SK-N-SH treated with all-trans-retinoic acid at 6 μM for 48 hours (cell line): Measurements from ENCODE around the gene AK1.

ENCODE experiments used
- ARNTL ChIP-seq: fragments of 450-650 bp; formaldehyde crosslinking; IDR thresholded peaks from 2 replicates; pipeline ENCODE4 v1.5.0; 2020; ENCODE audit warnings: low read depth, mild to moderate bottlenecking, moderate library complexity, borderline replicate concordance
- CREB5 ChIP-seq: fragments of 250-450 bp; sonication (Bioruptor Pico); IDR thresholded peaks from 2 replicates; pipeline ENCODE4 v1.5.1; 2020; ENCODE audit warnings: low read depth, mild to moderate bottlenecking, moderate library complexity
- CSDC2 ChIP-seq: fragments of 250-450 bp; sonication (Bioruptor Pico); IDR thresholded peaks from 2 replicates; pipeline ENCODE4 v1.5.0; 2020; ENCODE audit warnings: mild to moderate bottlenecking, moderate library complexity
- ESRRG ChIP-seq: fragments of 250-450 bp; sonication (Bioruptor Pico); IDR thresholded peaks from 2 replicates; pipeline ENCODE4 v1.6.1; 2021; ENCODE audit warnings: mild to moderate bottlenecking
- OSR1 ChIP-seq: fragments of 250-450 bp; sonication (Bioruptor Pico); IDR thresholded peaks from 2 replicates; pipeline ENCODE4 v1.8.0; 2022; ENCODE audit warnings: moderate library complexity, mild to moderate bottlenecking, inconsistent platforms
- RARB ChIP-seq: fragments of 250-450 bp; sonication (Bioruptor Pico); IDR thresholded peaks from 2 replicates; pipeline ENCODE4 v1.8.0; 2021; ENCODE audit warnings: mild to moderate bottlenecking, moderate library complexity
- TOX ChIP-seq: fragments of 250-450 bp; sonication (Bioruptor Pico); IDR thresholded peaks from 2 replicates; pipeline ENCODE4 v1.8.0; 2021; ENCODE audit warnings: mild to moderate bottlenecking, moderate library complexity, borderline replicate concordance
- ZC3H10 ChIP-seq: fragments of 250-450 bp; sonication (Bioruptor Pico); IDR thresholded peaks from 2 replicates; pipeline ENCODE4 v1.5.1; 2021; ENCODE audit warnings: mild to moderate bottlenecking, moderate library complexity
- ZNF70 ChIP-seq: fragments of 450-650 bp; formaldehyde crosslinking; IDR thresholded peaks from 2 replicates; pipeline ENCODE4 v1.5.0; 2020; ENCODE audit warnings: mild to moderate bottlenecking, moderate library complexity
- ZNF8 ChIP-seq: fragments of 450-650 bp; formaldehyde crosslinking; IDR thresholded peaks from 2 replicates; pipeline ENCODE4 v1.5.0; 2020; ENCODE audit warnings: mild to moderate bottlenecking, moderate library complexity

- TF ChIP-seq ESRRG (CRISPR knock-in tag) (no peak), CREB5 (CRISPR knock-in tag) (no peak), TOX (no peak), OSR1 (no peak), ZNF8 (CRISPR knock-in tag) (no peak), CSDC2 (CRISPR knock-in tag) (no peak), ARNTL (no peak), ZC3H10 (no peak), ZNF70 (CRISPR knock-in tag) (no peak), RARB (CRISPR knock-in tag) (no peak)
Measured at GRCh38 chr9:127862075-127863011, 15.1 kb downstream of the AK1 start.
